Adrenal gland (tissue), 12 donors: ENCODE data around the gene PRODH. TPM values are rescaled to one million over a fixed set of nuclear protein-coding genes. Genes with fewer than 3 reads are reported as not detected.
A peak's percentile ranks its signal among the peaks of the same experiment; 100 is the strongest.
"Not testable (repeated sequence)": the region's sequence is repeated elsewhere in the genome, so short reads cannot be mapped to it uniquely, and the experiment has no call there.

Experiments
- DNase-seq, 7 donors: peaks; one replicate each; pipeline ENCODE4 v3.0.0-alpha.2; 2019 to 2020
- H3K27ac ChIP-seq, 5 donors: fragments of 200-600 bp; sonication (generic) in 4 of 5; 1 replicate in 3 of 5; 2 replicates in 2 of 5; pipeline versions ENCODE4 v1.5.1 to v1.8.0; 2016 to 2020; ENCODE audit warnings: mild to moderate bottlenecking in 1 of 5
- H3K27me3 ChIP-seq: fragments of 200-600 bp; 2 replicates; pipeline ENCODE4 v1.8.0; 2021
- H3K36me3 ChIP-seq, 2 donors: fragments of 200-600 bp; replicated peaks in 1 of 2; 1 replicate in 1 of 2; 2 replicates in 1 of 2; pipeline versions ENCODE4 v1.5.1 to v1.8.0; 2018 to 2022
- H3K4me1 ChIP-seq, 2 donors: fragments of 200-600 bp; replicated peaks in 1 of 2; 1 replicate in 1 of 2; 2 replicates in 1 of 2; pipeline versions ENCODE4 v1.5.1 to v1.8.0; 2018 to 2021
- H3K4me3 ChIP-seq, 4 donors: fragments of 200-600 bp; sonication (generic) in 3 of 4; one replicate each; pipeline ENCODE4 v1.5.1; 2016 to 2018
- H3K9me3 ChIP-seq, 3 donors: fragments of 200-600 bp; sonication (generic) in 1 of 3; replicated peaks in 1 of 3; 1 replicate in 2 of 3; 2 replicates in 1 of 3; pipeline versions ENCODE4 v1.5.1 to v1.8.0; 2016 to 2021
- CTCF ChIP-seq, 6 experiments: fragments of 450-650 bp in 4 of 6; fragments of 200-600 bp in 2 of 6; sonication (generic) in 1 of 6; IDR thresholded peaks; 1 replicate in 5 of 6; 2 replicates in 1 of 6; pipeline versions ENCODE4 v1.5.1 to v1.8.0; 2016 to 2021; ENCODE audit warnings: antibody characterized with exemption in 6 of 6, mild to moderate bottlenecking in 2 of 6, moderate library complexity in 1 of 6
- POLR2A ChIP-seq, 2 donors: fragments of 450-650 bp; IDR thresholded peaks; one replicate each; pipeline ENCODE4 v1.6.1; 2017; ENCODE audit warnings: antibody characterized with exemption in 2 of 2, mild to moderate bottlenecking in 2 of 2, moderate library complexity in 1 of 2
- WGBS, 4 donors: extraction: QIAGEN DNeasy Blood & Tissue Kit in 2 of 4; methylation state at CpG; one replicate each; pipeline versions ENCODE4 v1.1.5 to v1.1.7; 2013 to 2017; 5-methylcytosine and 5-hydroxymethylcytosine counted together
- intact Hi-C, 2 donors: fragments of 100-400 bp; cut with DNase I; formaldehyde crosslinking; loops; one replicate each; pipeline versions ENCODE4 v1.14.1 to v1.15.0; 2022 to 2023
- polyA plus RNA-seq, 3 donors: library from polyadenylated mRNA; stranded (reverse); fragments of 200-250 nt in 2 of 3; fragments of 350-450 nt in 1 of 3; fragmentation: Illumina TruSeq in 1 of 3; extraction: RNeasy Lipid Tissue Mini Kit (QIAGEN cat#74804) in 1 of 3; gene quantifications; one replicate each; pipeline ENCODE4 v1.2.3, GENCODE V29; 2013 to 2014
- total RNA-seq, 9 donors: library from RNA; depleted of rRNA in 4 of 9; stranded (reverse); fragments of >200 nt in 4 of 9; fragments of 120-200 nt in 1 of 9; fragmentation: NEBNext Ultra II Directional in 1 of 9; extraction: Animal tissue kit (Norgen Biotek cat#: 25700) in 1 of 9; gene quantifications; one replicate each; pipeline versions ENCODE4 v1.1.0 to v1.2.4, GENCODE V29; 2013 to 2023
- donor health status: healthy with polysubstance abuse.
- donor health status: Bipolar disorder and iron deficiency.
- donor health status: DM: yes; HTN: yes; CAD: no.
- donor health status: DM: no; HTN: no; CAD: no.
- donor health status: DM: no; HTN: no; CAD: no.
- donor health status: DM: yes; HTN: yes; CAD: no.

Gene PRODH
- total and polyA plus RNA-seq, 12 donors = 0.28 to 2.7 (median 1.0) TPM; not detected in 4

- H3K4me1 ChIP-seq = peaks cover 5 to 11% of the 10 kb centered on the region in 2 donors
- no peaks in the 10 kb centered on the region for H3K27me3 ChIP-seq
- peak overlapping the region; percentile 40 to 90 (median 62) for H3K4me3 ChIP-seq
- H3K9me3 ChIP-seq = no peaks in the 10 kb centered on the region
- TF ChIP-seq POLR2A (IDR thresholded peaks at IDR 0.05) = no peak
- TF ChIP-seq CTCF (IDR thresholded peaks at IDR 0.05) = peak in 1 of 6 experiments; percentile 5
- H3K27ac ChIP-seq = peak overlapping the region in 1 of 5 donors; percentile 74
- no peaks in the 10 kb centered on the region for H3K36me3 ChIP-seq
- intact Hi-C loops = no loop called here
- DNase-seq = peak in 1 of 7 donors; percentile 31
- WGBS, 4 donors = 0 to 1% (median 1%) methylated on average over 13 to 92 of the region's 94 CpGs; no CpG with 5 or more reads in 1 of the 4 donors
Measured at GRCh38 chr22:18970176-18970947, 34.3 kb upstream of the PRODH start.

- H3K27me3 ChIP-seq, H3K9me3 ChIP-seq, DNase-seq, H3K27ac ChIP-seq, H3K36me3 ChIP-seq, H3K4me3 ChIP-seq, intact Hi-C loops: not testable (repeated sequence)
- peaks cover 5 to 10% of the 10 kb centered on the region in 2 donors for H3K4me1 ChIP-seq
- WGBS, 4 donors = 76 to 84% (median 79%) methylated on average over 8 to 14 of the region's 14 CpGs
Measured at GRCh38 chr22:18969158-18969942, 33.3 kb upstream of the PRODH start.

GRCh38 chr22:18968011-18968749, 32.1 kb upstream of the PRODH start:
- DNase-seq = peak in 3 of 7 donors; percentile 41 to 56 (median 51)
- Histone ChIP-seq H3K27ac (no peak overlapping the region), H3K4me3 (no peak overlapping the region), H3K4me1 (peaks cover 5 to 8% of the 10 kb centered on the region in 2 donors), H3K9me3 (no peaks in the 10 kb centered on the region), H3K27me3 (no peaks in the 10 kb centered on the region), H3K36me3 (no peaks in the 10 kb centered on the region)
- WGBS, 4 donors = 68 to 75% (median 70%) methylated on average over 10 to 20 of the region's 20 CpGs
- no peak for TF ChIP-seq POLR2A (IDR thresholded peaks at IDR 0.05)
- TF ChIP-seq CTCF (IDR thresholded peaks at IDR 0.05) = peak in 1 of 6 experiments; percentile 4
- intact Hi-C loops = no loop called here

DNA sequence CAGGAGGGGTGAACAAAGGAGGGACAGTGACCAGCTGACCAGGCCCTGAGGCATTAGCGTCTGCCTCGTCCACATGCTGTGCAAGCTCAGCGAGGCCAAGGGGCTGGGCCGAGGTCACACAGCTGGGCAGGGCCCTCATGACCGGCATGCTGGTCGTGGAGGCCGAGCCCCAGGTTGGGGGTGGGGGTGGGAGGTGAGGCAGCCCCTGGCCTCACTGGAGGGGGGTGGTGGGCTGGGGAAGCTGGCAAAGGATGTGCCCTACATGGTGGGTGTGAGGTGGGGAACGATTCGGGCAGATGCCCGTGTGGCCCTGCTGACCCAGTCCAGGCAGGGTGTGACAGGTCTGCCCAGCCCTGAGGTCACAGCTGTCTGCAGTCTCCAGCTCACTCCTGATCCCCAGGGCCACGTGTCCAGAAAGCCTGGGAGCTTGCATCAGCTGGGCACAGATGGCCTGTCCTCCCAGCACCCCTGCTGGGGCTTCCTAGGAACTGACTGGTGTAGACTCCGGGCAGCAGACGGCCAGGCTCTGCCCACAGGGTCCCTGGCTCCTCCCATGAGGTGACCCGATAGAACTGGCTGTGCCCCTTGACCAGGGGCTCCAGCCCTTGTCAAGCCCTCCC, 31.4 kb upstream of the PRODH start:
- H3K9me3 ChIP-seq, H3K4me3 ChIP-seq, intact Hi-C loops, H3K27me3 ChIP-seq, H3K4me1 ChIP-seq, H3K36me3 ChIP-seq: not testable (repeated sequence)
- DNase-seq = peak in 6 of 7 donors; percentile 46 to 88 (median 76)
- TF ChIP-seq CTCF (IDR thresholded peaks at IDR 0.05) = peak in 3 of 6 experiments; percentile 11 to 18 (median 14)
- WGBS, 4 donors = 28 to 55% (median 39%) methylated on average over 4 to 14 of the region's 14 CpGs
- peak overlapping the region in 1 of 5 donors; percentile 40 for H3K27ac ChIP-seq
